HG03432 (cell line): ENCODE results near the gene PARM1.
"Not testable (repeated sequence)": the region's sequence is repeated elsewhere in the genome, so short reads cannot be mapped to it uniquely, and the experiment has no call there.

Experiments
- ATAC-seq: cut with Tn5 transposase; IDR thresholded peaks from one replicate; pipeline ENCODE4 v1.9.1; 2021; ENCODE audit warnings: mild to moderate bottlenecking, moderate library complexity; ENCODE audit not compliant: unreplicated experiment

The PARM1 gene

DNA sequence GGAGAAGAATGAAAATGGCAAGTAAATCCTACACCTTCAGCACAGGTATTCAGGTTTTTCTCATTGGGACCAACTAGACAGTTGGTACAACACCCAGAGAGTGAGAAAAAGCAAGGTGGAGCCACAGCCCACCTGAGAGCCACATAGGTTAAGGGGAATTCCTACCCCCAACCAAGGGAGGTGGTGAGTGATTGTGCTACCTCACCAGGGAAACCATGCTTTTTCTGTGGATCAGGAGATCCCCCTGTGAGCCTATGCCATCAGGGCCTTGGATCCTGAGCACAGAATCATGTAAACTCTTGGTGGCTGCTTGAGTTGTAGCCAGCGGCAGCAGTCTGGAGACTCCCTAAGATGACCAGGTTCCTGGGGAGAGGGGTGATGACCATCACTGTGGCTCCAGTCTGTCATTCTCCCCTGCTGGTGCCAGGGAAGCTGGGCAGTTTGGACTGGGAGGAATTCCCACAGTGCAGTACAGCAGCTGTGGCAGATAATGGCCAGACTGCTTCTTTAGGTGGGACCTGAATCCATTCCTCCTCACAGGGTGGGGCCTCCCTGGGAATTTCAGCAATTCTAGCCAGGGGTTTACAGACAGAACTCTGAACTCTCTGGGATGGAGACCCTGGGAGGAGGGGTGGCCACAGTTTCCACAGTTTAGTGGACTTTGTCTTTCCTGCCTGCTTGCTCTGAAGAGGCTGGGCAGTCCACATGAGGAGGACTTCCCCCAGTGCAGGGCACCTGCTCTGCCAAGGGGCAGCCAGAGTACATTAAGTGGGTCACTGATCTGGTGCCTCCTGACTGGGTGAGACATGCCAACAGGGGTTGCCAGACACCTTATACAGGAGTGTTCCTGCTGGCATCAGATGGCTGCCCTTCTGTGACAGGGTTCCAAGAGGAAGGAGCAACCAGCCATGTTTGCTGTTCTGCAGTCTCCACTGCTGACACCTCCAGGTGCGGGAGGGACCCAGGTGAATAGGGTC lies 43.2 kb downstream of the PARM1 start:
- no peak for ATAC-seq

DNA sequence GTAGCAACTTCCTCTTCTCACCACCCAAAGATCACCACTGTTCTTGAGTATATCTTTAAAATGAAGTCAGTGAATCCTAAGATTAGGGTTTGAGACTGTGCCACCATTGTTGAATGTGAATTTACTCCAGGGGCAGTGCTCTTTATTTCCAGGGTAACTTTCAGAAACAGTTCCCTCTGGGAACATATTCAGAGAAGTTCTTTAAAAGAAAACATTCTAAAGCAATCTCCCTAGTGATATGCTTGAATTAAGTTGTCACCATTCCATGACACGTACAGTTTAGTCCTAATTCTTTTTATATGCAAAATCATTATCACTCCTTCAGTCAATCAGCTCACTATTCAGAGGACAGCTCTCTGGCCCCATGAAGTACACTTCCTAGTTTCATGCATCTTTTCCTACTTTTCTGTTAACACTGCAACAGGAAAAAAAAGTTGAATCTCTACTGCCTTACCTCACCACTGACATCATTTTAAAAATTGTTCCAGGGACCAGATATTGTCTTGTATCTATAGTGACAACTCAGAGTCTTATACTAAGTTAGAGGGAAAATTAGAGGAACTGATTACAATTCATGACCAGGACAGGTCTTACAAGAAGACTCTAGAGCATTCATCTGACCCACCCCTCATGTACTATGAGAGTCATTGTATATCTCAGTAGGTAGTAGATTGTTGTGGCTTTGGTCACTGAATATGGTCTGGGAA lies 49.8 kb downstream of the PARM1 start:
- no peak for ATAC-seq

DNA sequence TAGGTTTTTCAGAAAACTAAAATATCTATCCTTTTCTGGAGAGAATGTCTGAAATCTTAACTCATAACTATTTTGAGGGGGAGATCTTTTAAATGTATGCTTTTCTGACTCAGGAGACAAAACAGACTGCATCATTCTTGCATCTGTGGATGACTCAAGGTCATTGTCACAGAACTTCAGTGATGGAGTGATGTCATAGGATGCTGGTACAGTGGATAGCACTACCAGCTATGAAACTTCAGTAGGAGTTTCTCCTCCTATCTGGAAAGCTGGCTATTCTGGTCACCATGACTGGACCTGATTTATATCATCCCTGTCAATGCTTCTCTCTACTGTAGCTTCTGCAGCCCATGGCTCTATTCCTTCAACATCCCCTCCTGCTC lies 50.3 kb downstream of the PARM1 start:
- ATAC-seq, result no peak

DNA sequence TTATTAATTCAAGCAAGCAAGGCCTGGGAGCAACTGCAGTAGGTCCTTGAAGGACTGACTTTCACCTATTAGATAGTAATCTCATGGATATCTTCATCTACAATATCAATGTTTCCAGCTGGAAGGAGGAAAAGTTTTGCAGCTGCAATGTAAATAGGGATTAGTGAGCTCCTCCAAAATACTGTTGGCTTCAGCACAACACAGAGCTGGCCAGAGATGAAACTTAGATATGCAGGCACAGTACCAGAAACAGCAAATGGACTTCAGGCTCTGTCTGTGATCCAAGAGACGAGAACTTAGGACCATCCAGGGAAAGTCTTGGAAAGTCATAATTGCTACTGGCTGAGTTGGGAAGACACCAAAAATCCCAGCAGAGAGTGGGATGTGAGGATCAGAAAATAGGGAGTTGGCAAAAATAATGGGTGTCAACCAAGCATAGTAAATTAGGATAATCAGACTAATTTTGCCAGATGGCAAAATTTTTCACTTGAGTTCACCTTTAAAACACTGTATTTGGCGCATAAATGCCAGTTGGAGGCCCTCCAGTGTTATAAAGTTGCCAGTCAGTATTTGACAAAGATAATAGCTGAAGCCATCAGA lies 57.5 kb downstream of the PARM1 start:
- no peak for ATAC-seq

DNA sequence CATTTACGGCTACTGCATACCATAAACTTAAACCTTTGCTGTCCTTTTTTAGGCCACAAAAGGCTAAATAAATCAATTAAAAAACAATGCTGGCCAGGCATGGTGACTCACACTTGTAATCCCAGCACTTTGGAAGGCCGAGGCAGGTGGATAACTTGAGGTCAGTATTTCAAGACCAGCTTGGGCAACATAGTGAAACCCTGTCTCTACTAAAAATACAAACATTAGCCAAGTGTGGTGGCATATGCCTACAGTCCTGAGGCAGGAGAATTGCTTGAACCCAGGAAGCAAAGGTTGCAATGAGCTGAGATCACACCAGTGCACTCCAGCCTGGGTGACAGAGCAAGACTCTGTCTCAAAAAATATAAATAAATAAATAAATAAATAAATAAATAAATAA lies 61.5 kb downstream of the PARM1 start:
- not testable (repeated sequence) for ATAC-seq

DNA sequence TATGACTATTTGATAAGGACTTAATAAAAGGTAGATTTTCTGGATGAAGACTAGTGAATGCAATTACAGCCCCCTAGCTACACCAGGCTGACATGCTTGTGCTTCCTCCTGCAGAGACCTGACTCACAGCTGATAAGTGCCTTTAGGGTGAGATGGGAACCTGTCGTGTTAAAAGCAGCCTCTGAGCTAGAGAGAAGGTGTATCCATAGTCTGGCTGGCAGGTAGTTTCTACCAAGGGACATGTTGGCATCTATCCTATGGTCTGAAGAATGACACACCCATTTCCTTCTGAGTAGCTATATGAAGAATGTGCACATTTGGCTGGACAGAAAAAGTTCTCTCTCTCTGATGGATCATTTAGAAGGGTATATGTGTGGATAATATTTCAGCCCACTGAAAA lies 64.1 kb downstream of the PARM1 start:
- ATAC-seq, result no peak

DNA sequence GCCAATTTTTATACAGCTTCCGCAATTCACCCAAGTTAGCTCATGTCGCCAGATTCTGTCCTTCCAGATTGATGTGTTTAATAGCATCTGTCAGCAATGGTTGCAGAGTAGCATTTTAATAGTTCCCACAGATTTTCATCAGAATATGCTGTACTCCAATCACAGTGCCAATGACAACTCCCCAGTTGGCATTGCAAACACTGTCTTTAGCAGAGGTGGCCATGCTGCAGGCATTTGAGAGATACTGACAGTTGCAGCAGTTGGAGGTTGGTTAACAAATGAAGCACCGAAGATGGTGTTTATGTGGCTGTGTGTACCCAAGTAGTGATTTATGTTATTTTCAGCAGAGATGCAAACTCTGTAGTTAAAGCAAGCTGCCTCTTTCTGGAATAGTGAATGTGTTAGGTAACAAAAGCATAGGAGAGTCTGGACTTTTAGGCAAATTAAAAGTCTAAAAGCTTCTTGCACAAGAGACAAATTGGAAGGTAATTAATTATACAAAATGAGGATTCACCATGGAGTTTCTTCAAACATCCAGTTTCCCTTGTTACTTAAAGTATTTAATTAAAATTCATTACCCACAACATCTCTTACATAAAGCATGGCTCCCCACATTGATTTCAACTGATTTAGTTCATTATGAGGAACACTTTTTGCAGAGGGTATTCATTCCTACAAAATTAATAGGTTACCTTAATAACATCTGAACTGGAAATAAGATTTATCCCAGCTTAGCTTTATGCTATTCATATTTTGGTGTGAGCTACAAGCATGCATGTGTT lies 65.2 kb downstream of the PARM1 start:
- no peak for ATAC-seq

DNA sequence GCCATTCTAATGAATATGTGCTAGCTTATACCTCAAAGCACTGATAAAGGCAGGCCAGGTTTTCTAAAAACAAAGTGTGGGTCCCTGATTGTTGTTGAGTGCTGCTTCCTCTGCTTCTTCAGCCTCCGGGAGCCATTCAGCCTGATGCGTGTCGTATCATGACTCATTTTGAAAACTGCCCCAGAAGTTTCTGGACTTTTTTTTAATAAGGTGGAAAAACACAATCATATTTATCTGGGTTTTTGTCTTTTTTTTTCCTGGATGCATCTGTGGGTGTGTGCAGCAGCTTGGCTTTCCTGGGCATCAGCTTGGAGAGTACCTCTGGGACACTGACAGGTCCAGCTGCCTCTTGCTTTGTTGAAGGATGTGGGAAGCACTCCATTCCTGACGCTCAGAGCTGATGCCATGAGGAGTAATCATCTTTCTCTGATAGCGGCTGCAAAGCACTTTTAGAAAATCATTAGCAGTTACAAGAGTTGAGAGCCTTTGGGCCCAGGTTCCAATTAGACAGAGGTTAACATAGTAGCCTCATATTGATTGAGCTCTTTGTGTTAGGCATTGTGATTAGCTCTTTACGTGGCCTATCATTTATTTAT lies 66.9 kb downstream of the PARM1 start:
- no peak for ATAC-seq

DNA sequence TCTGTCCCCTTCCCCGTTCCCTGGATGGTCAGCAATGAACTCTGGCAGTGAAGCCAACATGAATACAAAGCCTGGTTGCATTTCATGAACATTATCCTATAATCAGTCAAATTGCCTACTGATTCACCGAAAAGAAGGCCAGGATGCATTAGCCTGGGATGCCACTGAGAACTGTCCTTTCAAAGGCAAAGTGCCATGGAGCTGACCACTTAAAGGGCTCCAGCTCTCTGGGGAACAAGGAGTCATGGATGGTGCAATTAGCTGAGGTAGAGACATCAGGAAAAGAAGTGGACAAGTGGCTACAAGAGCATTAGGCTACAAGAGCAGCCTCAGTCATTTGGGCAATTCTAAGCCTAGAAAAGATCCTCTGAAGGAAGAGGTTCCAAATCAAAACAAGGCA lies 69.0 kb downstream of the PARM1 start:
- ATAC-seq, result no peak

DNA sequence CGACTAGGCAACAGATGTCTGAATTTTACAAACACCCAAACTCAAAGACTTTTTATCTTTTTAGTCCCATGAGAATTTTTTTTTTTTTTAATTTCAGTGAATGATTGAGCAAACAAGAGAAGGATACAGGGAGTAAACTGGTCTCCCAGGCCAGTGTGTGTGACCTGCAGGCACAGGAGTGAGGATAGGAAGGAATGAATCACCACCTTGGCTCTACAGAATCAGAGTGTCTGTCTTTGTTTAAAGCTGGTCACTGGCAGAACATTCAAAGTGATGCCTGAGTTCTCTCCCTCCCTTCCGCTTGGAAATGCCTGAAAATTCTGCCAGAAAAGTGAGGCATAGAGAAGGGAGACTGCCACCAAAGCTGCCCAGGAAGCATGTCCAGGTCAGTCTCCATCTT lies 69.5 kb downstream of the PARM1 start:
- ATAC-seq, result no peak

DNA sequence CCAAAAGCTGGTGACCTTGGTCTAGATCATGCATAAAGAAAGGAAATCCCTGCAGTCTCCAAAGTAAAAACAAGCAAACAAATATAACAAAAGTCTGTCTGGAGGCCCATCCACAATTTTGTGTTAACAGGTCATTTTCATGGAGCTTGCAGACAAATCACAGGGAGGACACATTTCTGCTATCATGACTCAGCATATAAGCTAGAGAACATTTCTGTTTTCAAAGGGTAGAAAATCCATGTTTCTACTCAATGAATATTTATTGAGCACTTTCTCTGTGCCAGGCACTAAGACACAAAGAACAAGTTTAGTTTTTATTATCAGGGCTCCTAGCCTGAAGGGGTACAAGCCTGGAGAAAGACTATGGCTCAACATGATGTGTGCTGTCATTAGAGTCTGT lies 71.1 kb downstream of the PARM1 start:
- ATAC-seq, result no peak

DNA sequence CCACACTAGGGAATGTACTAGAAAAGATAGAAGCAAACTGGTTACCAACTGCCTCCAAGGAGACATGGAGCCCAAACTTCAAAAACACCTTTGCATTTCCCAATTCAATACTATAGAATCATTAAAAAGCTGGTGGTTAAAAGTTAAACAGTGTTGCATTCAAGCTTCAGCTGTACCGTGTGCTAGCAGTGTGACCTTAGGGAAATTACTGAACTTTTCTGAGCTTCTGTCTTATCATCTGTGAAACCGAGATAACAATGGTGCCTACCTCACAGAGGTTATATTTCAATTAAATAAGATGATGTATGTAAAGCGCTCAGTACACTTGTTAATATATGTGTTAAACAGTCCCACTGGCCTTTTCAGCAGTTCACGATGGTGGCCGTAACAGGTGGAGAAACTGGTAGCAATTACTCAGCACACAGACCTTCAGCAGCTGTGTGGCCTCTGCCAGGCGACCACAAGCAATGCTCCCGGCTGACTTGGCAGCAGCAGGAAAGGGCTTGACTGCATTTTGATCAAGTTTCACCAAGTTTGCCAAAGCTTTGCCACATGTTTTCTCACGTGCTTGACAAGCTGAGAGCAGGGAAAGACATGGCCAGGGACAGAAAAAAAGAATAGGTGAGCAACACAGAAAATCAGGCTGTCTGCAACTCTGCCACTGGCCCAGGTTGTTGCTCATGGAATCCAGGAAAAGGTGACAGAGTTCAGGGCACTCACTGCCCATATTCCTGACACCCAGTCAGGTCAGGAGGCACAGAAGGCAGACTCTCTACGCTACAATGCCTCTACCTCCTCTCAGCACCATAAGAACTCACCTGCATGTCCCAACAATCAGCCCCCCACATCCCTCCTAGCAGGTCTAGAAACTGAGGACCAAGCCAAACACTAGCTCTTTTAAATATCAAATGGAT lies 72.1 kb downstream of the PARM1 start:
- peak; percentile 75 for ATAC-seq

DNA sequence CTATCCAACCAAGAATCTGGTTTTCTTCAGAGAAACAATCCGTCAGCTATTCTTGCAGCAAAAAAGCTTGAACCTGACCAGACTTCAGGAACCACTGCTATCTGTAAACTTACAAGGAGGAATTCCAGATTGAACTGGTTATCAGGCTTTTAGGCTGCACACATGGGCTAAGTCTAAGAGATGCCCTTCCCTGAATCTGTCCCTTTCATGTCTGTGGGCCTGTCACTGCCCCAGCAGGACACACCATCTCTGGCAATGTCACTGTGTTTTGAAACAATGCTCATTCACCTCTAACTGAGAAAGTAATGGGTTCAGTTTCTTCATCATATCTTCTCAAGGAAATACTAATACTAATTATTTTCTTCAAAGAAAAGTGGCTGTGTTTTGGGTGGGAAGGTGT lies 72.8 kb downstream of the PARM1 start:
- ATAC-seq, result no peak

DNA sequence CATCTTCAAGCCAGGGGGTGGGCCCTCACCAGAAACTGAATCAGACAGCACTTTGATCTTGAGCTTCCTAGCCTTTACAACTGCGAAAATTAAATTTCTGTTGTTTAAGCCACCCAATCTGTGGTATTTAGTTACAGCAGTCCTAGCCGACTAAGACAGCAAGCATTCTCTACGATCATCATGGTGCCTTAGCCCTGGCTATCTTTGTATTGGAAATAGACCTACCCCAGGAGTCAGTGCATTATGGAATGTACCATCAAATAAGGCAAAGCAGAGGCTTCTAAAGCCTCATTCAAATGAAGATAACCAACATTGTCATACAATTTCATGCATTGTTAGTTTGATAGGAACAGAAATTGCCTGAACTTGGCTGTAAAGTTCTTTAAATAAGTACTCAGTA lies 75.0 kb downstream of the PARM1 start:
- ATAC-seq, result no peak

DNA sequence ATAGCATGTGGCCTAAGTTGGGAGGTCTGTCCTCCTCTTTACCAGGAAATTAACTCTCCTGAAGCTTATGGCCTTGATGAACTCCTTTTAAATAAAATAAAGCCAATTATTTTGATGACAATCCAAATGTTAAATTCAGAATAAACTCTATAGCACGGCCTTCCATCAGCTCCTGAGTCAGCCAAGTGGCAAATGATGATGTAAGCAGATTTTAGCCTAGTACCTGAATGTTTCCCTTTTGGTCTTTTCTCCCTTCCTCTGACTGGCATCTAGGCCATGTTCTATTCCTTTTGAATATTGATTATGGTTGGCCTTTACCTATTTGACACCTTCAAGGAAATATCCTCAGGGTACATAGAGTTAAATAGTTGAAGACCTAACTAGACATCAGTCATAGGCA lies 76.2 kb downstream of the PARM1 start:
- ATAC-seq, result no peak

DNA sequence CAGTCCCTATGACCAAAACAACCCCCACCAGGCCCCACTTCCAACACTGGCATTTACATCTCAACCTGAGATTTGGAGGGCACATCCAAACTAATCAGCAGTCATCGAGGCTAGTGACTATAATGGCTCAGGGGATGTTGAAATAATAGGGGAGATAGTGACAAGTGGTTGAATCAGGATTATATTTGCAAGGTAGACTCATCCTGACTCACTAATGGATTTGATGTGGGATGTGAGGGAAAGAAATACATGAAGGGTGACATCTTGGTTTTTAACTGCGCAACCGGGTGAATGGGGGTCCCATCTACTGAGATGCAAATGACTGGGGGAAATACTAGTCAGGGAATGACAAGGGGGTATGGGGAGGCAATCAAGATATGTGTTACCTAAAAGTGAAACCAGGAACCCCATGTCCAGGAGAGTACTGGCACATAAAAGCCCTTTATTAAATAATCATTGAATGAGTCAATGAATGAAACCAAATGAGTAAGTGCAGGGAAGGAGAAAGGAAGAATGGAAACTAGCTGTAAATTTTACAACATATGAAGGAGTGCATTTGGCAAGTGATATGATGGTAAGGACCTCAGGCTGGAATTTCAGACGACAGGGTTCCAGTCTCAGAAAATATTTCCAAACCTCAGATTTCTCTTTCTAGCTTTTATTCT lies 78.3 kb downstream of the PARM1 start:
- ATAC-seq, result no peak

DNA sequence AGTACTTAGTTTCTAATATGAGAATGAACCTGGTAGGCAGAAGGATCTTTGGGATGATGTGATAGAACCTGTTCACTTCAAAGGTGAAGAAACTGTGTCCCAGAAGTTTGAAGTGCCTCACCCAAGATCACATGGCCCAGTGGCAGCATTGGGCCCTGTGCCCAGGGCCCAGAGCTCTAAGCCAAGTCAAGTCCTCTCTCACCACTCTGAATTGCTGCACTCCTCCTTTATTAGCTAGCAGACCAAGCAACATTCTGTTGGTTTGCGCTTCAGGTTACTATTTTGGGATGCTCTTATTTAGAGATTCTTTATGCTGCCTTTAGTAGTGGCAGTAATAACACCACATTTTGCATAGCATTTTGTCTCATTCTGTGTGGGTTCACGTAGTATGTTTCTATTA lies 82.7 kb downstream of the PARM1 start:
- no peak for ATAC-seq

DNA sequence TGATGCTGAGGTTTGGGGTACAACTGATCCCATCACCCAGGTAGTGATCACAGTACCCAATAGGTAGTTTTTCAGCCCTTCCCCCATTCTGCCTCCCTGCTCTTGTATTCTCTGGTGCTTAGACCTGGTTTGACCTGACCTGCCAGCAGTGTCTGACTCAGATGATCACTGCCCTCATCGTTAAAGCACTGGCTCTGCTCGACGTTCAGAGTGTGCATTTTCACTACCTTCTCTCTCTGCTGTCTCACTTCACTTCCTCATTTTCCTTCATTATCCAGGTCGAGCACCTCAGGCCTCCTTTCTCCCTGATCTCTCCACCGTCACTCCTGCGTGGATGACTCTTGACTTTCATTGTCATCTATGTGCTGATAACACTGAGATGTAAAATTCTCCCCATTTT lies 83.6 kb downstream of the PARM1 start:
- ATAC-seq, result no peak

DNA sequence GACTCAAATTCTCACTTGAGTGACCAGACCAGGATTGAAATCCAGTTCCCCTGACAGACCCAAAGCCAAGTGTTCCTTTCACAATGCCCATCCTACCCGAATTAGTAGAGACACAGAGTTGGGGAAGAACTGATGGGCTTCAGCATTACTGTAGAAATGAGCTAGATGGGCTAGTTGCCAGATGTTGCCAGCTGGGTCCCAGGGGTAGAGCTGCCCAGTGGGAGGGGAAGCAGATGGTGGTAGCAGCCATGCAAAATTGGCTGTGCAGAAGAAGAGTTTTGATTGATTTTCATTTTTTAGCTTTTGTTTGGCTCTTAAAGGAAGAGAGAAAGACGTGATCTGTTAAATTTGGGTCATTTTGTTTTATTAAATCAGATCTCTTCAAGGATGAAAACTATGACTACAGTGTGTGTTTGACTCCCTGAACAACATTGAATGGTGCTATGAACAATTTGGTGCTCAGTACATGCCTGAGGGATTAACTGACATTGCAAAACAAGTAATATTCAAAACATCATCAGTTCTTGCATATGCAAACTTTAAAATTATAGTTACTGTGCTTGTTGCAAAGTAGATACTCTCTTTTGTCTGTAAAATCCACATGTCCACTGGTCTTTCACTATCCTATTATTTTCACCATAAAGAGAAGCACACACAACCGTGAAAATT lies 86.0 kb downstream of the PARM1 start:
- no peak for ATAC-seq
